HT-29 (cell line): ENCODE measurements around the gene OR5AN1. TPM values are rescaled to one million over a fixed set of nuclear protein-coding genes. Genes with fewer than 3 reads are reported as not detected.
"Not testable (repeated sequence)": the region's sequence is repeated elsewhere in the genome, so short reads cannot be mapped to it uniquely, and the experiment has no call there.

Experiments used
- DNase-seq: peaks from one replicate; pipeline ENCODE4 v3.0.0-alpha.2; 2015; ENCODE audit warnings: low spot score
- total RNA-seq: library from RNA; depleted of rRNA; stranded (reverse); fragments of >200 nt; shearing (Covaris generic); gene quantifications from 2 replicates; pipeline ENCODE4 v1.2.3, GENCODE V29; 2014; rRNA removed

OR5AN1 gene, protein sequence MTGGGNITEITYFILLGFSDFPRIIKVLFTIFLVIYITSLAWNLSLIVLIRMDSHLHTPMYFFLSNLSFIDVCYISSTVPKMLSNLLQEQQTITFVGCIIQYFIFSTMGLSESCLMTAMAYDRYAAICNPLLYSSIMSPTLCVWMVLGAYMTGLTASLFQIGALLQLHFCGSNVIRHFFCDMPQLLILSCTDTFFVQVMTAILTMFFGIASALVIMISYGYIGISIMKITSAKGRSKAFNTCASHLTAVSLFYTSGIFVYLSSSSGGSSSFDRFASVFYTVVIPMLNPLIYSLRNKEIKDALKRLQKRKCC
- total RNA-seq: not detected in 2 replicates

DNA sequence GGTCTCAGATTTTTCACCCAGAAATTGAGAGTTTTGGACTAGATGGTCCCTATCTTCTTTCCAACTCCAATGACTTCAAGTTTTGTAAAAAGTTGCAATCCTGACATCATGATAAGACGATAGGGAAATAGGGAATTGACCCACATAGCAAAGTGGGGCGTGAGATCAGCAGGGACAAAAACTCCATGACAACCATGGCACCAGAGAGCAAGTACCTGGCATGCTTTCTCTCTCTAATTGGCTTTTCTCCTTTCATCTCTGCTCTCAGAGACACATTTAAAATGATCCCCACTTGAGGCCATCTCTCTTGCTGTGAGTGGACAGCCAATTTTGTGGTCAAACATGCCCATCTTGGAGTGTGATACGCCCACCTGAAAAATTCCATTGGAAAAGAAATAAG, at the start of gene OR5AN1:
Gene OR5AN1 (plus strand): TSS at position 301 of the 400 bp plus-strand sequence. CDS start 5,564 bp downstream, outside the sequence.
- no peak for DNase-seq

DNA sequence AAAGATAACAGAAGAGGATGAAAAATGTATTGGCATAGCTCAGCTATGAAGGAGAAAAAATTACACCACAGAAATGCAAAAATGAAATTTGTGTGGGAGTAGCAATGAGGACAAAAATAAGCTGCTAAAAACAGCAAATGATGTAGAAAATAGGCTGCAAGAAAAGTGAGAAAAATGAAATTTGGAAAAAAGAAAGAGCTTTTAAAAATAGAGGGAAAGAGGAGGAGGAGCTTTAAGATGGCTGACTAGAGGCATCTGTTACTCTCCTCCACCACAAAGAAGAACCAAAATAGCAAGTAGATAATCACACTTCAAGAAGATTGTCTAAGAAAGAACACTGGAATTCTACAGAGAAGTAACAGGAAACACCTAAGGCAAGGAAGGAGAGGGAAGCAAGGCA, 23.7 kb upstream of the OR5AN1 start:
- DNase-seq: no peak

DNA sequence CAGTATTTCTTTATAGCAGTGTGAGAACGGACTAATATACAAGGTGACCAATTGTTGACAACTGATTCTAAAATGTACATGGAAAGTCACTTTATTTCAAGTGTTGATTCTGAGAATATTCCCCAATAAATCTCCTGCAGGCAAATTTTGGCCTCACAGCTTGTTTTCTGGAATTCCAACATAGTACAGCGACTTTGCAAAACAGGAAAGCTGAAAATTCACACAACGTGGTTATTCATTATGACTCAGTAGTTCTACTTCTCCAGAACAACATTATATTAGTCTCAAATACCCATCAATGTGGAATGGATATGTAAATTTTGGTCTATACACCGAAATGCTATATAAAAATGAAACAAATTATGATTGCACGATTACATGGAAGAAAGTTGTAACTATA, 22.5 kb upstream of the OR5AN1 start:
- DNase-seq: no peak

DNA sequence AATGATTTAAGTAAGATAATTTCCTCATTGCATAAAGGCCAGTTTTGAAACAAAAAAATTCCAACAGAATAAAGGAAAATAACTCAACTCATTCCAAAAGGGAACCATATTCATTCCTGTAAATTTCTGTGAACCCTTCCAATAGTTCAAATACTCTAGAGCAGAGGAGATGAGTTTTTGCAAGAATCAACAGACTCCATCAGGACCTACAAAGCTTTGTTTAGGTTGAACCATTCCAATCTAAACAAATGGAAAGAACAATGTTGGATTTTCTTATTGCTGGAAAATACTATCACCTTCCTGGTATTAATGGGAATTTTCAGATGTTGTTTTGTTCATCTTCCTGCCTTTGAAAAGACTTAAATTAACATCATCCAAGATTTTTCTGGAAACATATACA, 21.8 kb upstream of the OR5AN1 start:
- no peak for DNase-seq

DNA sequence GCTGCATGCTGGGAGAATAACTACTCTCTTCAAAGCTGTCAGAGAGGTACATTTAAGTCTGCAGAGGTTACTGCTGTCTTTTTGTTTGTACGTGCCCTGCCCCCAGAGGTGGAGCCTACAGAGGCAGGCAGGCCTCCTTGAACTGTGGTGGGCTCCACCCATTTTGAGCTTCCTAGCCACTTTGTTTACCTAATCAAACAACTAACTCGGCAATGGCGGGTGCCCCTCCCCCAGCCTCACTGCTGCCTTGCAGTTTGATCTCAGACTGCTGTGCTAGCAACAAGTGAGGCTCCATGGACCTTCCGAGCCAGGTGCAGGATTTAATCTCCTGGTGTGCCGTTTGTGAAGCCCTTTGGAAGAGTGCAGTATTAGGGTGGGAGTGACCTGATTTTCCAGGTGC, 9.0 kb upstream of the OR5AN1 start:
- DNase-seq: peak; percentile 28

DNA sequence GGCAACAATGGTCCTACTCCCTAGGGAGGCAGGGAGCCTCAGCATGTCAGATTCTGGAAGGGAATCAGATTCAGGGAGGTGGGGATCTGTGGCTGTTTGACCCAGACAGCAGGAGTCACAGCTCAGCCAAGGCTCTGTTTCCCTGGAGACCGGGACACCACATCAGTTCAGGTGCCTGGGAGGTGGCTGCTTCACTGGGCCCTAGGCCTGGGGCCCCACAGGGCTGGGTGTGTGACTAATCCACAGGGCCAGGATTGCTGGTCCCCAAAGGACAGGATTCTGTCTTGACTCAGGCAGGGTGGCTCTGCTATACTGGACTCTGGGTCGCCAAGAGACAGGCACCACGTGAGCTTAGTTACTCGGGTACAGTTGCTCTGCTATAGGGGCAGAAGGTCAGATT, 3.5 kb upstream of the OR5AN1 start:
- DNase-seq: no peak

DNA sequence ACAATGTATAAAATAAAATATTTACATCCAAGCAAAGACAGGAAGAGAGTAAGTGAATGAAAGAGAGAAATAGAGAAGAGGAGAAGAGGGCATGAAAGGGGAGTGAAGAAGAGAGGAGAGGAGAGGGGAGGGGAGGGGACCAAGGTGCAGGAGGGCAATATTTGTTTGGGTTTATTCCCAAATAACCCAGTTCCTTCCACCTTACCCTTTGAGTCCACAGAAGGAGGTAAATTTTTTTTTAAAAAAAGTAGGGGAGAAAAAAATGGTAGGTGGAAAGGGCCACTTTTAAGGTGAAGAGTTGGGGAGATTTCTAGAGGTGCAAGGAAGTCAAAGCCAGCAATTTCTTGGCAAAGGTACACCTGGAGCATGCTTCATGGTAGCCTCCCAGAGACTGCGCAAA, 2.1 kb upstream of the OR5AN1 start:
- DNase-seq: no peak

DNA sequence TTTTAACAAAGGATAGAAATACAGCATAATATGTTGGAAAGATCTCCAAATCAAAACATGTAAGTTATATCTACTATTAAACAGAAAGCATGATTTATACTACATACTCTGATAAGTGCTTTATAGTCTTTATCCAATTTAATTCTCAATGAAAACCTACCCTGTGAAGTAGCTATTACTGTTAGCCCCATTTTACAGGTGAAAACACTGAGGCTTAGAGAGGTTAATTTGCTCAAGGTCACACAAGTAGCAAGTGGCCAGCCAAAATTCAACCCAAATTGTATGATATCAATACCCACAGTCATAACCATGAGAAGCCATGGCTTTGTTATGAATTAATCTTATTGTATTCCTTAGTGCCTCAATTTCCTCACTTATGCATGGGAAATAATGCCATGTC, 675 bp upstream of the OR5AN1 start:
- DNase-seq: no peak

DNA sequence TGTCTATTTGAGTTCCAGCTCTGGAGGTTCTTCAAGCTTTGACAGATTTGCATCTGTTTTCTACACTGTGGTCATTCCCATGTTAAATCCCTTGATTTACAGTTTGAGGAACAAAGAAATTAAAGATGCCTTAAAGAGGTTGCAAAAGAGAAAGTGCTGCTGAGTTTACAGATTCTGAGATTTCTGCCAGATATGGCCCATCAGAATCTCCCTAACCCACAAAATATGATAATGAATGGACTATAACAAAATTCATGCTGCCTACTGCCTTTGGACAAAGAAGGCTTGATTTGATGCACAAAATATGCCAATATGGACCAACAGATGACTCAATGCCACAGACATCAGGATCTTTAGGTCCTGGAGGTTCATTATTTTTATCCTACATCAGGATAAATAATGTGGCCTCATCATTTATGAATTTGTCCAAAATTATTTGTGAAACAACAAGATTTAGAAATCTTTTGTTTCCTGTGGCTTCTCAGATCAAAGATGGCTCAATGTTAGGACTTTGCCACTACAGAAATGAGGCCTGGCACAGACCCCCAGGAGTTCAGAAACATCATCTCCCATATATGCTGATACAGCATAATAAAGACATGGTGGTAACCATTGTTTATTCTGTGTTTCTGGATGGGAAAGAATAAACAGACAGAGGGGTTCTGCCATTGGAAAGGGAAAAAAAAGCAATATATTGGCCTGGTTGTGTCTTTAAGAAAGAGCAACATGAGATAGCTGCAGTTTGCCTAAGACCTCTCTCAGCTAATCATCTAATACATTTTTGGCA, 6.7 kb downstream of the OR5AN1 start:
- DNase-seq: no peak

DNA sequence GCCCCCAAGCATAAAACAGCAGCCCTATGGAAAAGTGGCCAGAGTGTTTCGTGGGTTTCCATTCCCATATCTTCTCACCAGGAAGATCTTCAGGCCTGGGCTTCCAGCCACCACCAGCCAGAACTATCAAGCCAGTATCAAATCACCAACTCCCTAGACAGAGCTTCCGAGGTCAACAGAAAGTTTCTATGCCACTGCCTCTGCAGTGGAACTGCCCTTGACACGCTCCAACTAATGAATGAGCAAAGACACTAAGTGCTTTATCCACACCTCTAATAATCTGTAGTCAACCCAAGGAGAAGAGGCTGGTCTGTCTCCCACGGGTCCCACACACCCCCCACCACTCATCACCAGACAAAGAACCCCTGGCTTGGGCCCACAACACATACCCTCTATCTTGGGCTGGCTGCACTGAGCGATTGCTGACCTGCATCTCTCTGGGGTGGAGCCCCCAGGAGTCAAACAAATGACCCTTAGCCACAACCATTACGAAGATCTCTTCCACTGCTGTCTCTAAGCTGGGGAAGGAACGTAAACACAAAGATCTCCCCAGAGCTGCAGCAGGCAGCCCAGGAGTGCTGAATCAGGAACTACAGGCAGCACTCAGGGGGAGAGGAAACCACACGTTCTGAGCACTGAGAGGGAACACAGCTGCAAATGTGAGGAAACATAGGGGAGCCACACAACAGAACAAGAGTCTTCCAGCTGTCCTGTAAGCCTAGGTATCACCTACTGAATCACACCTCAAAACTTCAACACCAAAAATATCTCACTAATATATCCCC, 9.7 kb downstream of the OR5AN1 start:
- DNase-seq: no peak

DNA sequence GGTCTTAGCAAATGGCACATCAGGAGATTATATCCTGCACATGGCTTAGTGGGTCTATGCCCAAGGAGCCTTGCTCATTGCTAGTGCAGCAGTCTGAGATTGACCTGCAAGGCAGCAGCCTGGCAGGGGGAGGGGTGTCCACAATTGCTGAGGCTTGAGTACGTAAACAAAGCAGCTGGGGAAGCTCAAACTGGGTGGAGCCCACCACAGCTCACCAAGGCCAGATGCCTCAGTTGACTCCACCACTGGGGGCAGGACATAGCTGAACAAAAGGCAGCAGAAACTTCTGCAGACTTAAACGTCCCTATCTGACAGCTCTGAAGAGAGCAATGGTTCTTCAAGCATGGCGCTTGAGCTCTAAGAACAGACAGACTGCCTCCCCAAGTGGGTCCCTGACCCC, 13.6 kb downstream of the OR5AN1 start:
- DNase-seq: not testable (repeated sequence)

DNA sequence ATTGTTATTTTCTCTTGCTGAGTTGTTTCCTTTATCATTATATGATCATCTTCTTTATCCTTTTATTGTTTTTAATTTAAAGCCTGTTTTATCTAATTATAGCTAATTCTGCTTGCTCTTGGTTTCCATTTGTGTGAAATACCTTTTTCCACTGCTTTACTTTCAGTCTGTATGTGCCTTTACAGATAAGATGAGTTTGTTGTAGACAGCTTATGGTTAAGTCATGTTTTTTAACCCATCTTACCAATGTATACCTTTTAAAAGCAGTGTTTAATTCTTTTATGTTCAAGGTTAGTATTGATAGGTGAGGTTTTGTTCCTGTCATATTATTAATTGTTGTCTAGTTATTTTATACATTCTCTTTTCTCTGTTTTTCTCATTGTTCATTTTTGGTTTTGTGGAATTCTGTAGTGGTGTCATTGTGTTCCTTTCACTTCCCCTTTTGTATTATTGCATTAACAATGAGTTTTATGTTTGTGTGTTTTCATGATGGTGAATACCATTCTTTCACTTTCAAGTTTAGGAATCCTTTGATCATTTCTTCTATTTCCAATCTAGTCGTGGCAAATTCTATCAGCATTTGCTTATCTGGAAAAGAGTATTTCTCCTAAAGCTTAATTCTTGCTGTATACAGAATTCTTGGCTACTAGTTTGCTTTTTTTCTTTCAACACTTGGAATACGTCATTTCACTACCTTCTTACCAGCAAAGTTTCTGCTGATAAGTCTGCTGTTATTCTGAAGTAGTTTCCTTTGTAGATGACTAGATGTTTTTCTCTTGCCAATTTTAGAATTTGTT, 21.8 kb downstream of the OR5AN1 start:
- DNase-seq: no peak

DNA sequence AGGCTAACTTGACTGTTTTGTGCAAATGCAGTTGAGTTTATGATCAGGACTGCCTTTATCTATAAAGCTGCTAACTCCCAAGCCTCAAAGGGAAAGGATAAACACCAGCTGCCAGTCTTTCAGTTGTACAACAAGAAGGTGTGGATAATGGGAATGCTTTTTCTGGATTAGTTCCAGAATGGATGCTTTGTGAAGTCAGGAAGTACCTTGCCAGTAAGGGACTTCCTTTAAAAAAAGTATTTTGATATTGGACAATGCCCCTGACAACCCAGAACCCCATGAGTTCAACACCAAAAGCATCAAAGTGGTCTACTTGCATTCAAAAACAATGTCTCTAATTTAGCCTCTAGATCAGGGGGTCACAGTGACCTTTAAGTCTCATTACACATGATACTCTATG, 35.5 kb downstream of the OR5AN1 start:
- no peak for DNase-seq

DNA sequence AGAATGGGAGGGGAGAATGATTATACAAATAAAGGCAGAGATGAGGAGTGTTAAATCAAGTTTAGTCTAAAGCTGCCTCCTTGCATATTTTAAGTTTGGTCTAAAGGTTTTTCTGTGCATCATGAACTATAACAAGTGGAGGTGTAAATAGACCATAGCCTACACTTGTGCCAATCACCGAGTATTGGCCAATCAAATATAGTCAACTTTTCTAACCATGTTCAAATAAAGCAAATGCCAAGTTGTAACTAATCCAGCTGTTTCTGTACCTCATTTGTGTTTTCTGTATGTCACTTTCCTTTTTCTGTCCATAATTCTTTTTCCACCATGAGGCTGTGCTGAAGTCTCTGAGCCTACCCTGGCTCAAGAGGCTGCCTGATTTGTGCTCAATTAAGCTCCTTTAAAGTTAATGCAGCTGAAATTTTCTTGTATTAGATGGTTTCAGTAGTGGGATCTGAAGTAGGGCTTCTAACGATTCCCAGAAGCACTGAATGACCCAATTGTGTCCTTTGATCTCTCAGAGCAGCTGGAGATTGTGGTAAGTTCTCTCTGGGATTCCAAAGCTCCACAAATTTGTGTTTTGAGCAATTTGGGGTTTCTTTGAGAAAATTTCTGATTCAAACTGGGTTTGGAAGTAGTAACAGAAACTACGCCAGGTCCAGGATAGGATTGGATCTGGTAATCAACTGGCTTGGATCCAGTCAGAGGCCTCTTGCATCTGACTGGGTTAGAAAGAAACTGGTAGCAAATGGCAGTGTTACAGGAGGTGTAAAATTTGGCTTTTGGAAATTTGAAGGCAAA, 42.0 kb downstream of the OR5AN1 start:
- no peak for DNase-seq

DNA sequence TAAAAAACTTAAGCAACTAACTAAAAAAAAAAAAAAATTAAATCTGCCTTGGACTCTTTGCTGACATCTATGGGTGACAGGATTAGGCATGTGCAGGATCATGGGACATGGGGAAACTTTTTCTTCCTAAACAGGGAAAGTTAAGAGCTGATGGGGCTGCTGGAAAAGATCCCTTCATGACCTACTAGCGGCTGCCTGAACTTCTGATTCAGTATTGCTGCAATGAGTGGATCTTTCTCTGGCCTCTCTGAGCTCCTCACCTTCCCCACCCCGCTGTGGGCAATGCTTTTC, 42.5 kb downstream of the OR5AN1 start:
- DNase-seq: no peak

DNA sequence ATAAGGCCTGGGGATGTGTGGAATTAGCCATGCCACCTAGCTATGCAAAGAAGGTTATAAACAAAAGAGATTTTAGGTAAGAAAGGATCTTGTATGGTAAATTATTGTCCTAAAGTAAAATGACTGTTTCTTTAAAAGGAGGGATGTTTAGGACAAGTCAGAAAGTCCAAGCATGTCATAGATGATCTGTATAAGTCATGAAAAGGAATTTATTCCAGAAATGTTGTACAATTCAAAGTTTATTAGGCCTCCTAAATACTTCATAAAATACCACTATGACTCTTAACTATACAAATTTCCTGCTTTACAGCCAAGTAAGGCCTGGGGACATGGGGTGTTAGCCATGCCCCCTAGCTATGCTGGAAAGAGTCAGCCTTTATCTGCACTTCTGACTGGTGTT, 44.9 kb downstream of the OR5AN1 start:
- DNase-seq: no peak

DNA sequence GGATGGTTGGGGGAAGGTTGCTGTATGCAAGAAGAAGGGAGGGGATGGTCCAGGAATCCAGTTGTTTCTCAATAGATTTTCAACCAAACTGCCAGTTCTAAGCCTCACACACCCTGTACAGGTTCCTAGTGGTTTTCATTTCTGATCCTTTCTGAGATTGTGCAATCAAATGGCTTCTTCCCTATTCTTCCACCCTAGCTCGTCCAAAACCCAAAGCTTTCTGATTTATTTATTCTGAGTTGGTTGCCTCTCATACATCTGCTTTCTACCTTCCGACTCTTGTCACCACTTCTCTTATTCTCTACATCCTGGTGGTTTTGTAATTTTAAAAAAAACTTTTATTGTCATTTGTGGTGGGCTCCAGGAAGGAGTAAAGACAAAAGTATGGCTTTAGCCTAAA, 55.0 kb downstream of the OR5AN1 start:
- DNase-seq: no peak

DNA sequence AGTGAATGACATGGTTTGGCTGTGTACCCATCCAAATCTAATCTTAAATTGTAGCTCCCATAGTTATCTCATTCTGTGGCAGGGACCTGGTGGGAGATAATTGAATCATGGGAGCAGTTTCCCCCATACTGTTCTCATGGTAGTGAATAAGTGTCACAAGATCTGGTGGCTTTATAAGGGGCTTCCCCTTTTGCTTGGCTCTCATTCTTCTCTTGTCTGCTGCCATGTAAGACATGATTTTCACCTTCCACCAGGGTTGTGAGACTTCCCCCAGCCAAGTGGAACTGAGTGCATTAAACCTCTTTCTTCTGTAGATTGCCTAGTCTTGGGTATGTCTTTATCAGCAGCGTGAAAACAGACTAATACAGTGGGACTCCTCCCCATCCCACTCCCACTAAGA, 56.4 kb downstream of the OR5AN1 start:
- DNase-seq: no peak

DNA sequence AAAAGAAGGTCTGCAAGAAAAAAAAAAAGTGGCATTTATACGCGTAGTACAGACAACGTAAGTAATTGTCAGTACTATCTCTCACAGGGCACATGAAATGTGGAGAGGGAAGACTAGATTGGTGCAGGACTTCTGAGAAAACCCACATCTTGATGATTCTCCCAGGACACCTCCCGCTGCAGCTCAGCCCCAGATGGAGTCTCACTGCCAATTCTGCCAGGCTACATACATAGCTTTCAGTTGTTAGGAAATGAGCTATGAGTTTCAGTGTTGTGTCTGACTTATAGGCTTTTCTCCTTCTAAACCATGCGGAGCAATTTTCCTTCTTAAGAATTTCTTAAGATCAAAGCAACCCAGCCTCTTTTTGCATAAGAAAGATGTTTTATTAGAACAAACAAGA, 57.9 kb downstream of the OR5AN1 start:
- no peak for DNase-seq

DNA sequence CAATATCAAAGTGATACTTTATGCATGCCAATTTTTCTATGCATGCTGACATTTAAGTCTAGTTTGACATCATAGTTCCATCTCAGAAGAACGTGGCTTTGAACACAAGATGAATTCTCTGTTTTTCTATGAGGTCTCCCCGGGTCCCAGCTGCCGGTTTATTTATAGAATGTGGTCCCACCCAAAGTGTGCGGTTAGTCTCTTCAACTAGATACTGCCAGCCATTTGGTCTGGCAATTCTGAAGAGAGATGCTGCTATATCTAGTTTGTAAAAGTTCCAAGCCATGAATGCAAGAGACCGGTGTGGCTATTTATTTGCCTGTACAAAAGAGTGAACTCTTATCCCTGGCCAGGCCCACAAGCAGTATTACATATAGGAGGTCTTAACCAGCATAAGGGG, 58.3 kb downstream of the OR5AN1 start:
- DNase-seq: no peak

DNA sequence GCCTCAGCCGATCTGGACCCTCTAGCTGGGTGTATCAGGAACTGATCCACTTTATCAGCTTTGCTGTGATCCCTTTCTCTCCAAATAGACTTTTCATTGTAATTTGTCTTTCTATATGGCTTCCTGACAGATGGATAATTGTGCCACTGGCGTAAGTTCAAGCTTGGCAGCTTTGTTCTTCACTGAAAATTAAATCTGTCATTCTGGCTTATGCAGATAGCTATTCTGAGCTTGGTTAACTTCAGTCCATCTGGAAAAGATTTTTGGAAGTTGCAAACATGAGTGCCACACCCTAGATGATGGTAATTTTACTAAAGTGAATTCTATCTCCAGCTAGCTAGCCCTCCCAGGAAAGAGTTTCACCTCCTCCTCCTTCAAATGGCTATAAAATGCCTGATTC, 59.5 kb downstream of the OR5AN1 start:
- no peak for DNase-seq
